Activated CD8-positive, alpha-beta T cell treated with anti-CD3 and anti-CD28 coated beads, Interleukin-2, amount 10 ng/mL, durations not matched to agents 7 days and 5 days (primary cell): ENCODE data around the gene ALK. TPM values are rescaled to one million over a fixed set of nuclear protein-coding genes. Genes with fewer than 3 reads are reported as not detected.

ENCODE experiments used
- ATAC-seq: fragments of 150-1000 bp; cut with Tn5 transposase; one replicate; pipeline ENCODE4 v1.10.0; 2021; ENCODE audit warnings: moderate library complexity
- CTCF ChIA-PET: fragments of 350-600 bp; sonication (Branson Sonifier 250); formaldehyde crosslinking; loops from one replicate; lab custom pipeline; 2021; ENCODE audit warnings: antibody characterized with exemption; lab: Charles Lee
- POLR2A ChIA-PET: fragments of 350-600 bp; sonication (Branson Sonifier 250); formaldehyde crosslinking; loops from one replicate; lab custom pipeline; 2021; ENCODE audit warnings: antibody characterized with exemption; lab: Charles Lee
- DNase-seq: peaks from one replicate; pipeline ENCODE4 v3.0.0-alpha.2; 2020
- H3K27ac Mint-ChIP-seq: one replicate; pipeline ENCODE4 v1.8.0; 2021; ENCODE audit warnings: mild to moderate bottlenecking, mixed read lengths
- H3K27me3 Mint-ChIP-seq: one replicate; pipeline ENCODE4 v1.8.0; 2021; ENCODE audit warnings: low read depth, mixed read lengths
- H3K36me3 Mint-ChIP-seq: one replicate; pipeline ENCODE4 v1.8.0; 2021; ENCODE audit warnings: low read depth, mixed read lengths
- H3K4me1 Mint-ChIP-seq: one replicate; pipeline ENCODE4 v1.8.0; 2021; ENCODE audit warnings: low read depth, mixed read lengths
- H3K4me3 Mint-ChIP-seq: one replicate; pipeline ENCODE4 v1.8.0; 2021; ENCODE audit warnings: mild to moderate bottlenecking, mixed read lengths
- H3K9me3 Mint-ChIP-seq: one replicate; pipeline ENCODE4 v1.8.0; 2022; ENCODE audit warnings: mixed read lengths; ENCODE audit not compliant: insufficient read depth
- total RNA-seq, 2 experiments: library from RNA; stranded (reverse); gene quantifications; one replicate each; pipeline ENCODE4 v1.2.3, GENCODE V29; 2021

Gene ALK
- total RNA-seq, 2 experiments from 2014 or later, result not detected

GRCh38 chr2:29293830-29294438 lies 627.5 kb downstream of the ALK start:
- CTCF ChIA-PET, result no interaction called here

GRCh38 chr2:29290293-29291047 lies 630.9 kb downstream of the ALK start:
- CTCF ChIA-PET, result no interaction called here
- H3K36me3 Mint-ChIP-seq, result no peaks in the 10 kb centered on the region
- H3K27ac Mint-ChIP-seq, result no peak overlapping the region
- peaks cover 3% of the 10 kb centered on the region for H3K27me3 Mint-ChIP-seq
- no peak overlapping the region for H3K4me3 Mint-ChIP-seq
- DNase-seq, result no peak
- no peak for ATAC-seq
- no peaks in the 10 kb centered on the region for H3K9me3 Mint-ChIP-seq
- no peaks in the 10 kb centered on the region for H3K4me1 Mint-ChIP-seq
- POLR2A ChIA-PET, result no interaction called here

More at GRCh38 chr2:29293830-29294438, 627.5 kb downstream of the ALK start:
- no peaks in the 10 kb centered on the region for H3K36me3 Mint-ChIP-seq
- H3K4me3 Mint-ChIP-seq, result no peak overlapping the region
- DNase-seq, result peak; percentile 52
- peaks cover 16% of the 10 kb centered on the region for H3K27me3 Mint-ChIP-seq
- no peak overlapping the region for H3K27ac Mint-ChIP-seq
- H3K4me1 Mint-ChIP-seq, result no peaks in the 10 kb centered on the region
- peak; percentile 51 for ATAC-seq
- H3K9me3 Mint-ChIP-seq, result no peaks in the 10 kb centered on the region
- POLR2A ChIA-PET, result no interaction called here

- Mint-ChIP-seq H3K4me3 (no peak overlapping the region), H3K4me1 (no peaks in the 10 kb centered on the region), H3K36me3 (no peaks in the 10 kb centered on the region), H3K27me3 (no peaks in the 10 kb centered on the region), H3K9me3 (peaks cover 4% of the 10 kb centered on the region), H3K27ac (no peak overlapping the region)
- POLR2A ChIA-PET, result interaction anchor here (0.6 to 0.7 kb wide), 2 partner anchors 52 to 417 kb away, joined by 3 read pairs; no protein-coding TSS in a partner anchor
- CTCF ChIA-PET, result interaction anchor here (0.8 kb wide), 1 partner anchor 41 kb away, joined by 3 read pairs; no protein-coding TSS in a partner anchor
- ATAC-seq (no peak), DNase-seq (no peak)
These were observed 636.7 kb downstream of the ALK start for GRCh38 chr2:29284671-29285070.

GRCh38 chr2:29281916-29282247 lies 639.5 kb downstream of the ALK start:
- ChIA-PET CTCF (no interaction called here), POLR2A (no interaction called here)
- Mint-ChIP-seq H3K36me3 (no peaks in the 10 kb centered on the region), H3K27ac (no peak overlapping the region), H3K27me3 (peaks cover 10% of the 10 kb centered on the region), H3K4me1 (no peaks in the 10 kb centered on the region), H3K4me3 (no peak overlapping the region), H3K9me3 (peaks cover 4% of the 10 kb centered on the region)
- no peak for DNase-seq
- no peak for ATAC-seq

GRCh38 chr2:29281086-29281915 lies 640.1 kb downstream of the ALK start:
- Mint-ChIP-seq H3K9me3 (peaks cover 4% of the 10 kb centered on the region), H3K36me3 (no peaks in the 10 kb centered on the region), H3K27me3 (peaks cover 15% of the 10 kb centered on the region), H3K4me3 (no peak overlapping the region), H3K4me1 (no peaks in the 10 kb centered on the region), H3K27ac (no peak overlapping the region)
- ChIA-PET CTCF (no interaction called here), POLR2A (no interaction called here)
- ATAC-seq, result no peak
- no peak for DNase-seq

- Mint-ChIP-seq H3K36me3 (no peaks in the 10 kb centered on the region), H3K4me1 (no peaks in the 10 kb centered on the region), H3K27me3 (peaks cover 16% of the 10 kb centered on the region), H3K4me3 (no peak overlapping the region), H3K27ac (no peak overlapping the region), H3K9me3 (peaks cover 4% of the 10 kb centered on the region)
- ChIA-PET CTCF (no interaction called here), POLR2A (no interaction called here)
- DNase-seq (no peak), ATAC-seq (no peak)
These were observed 642.4 kb downstream of the ALK start for GRCh38 chr2:29278966-29279365.

- CTCF ChIA-PET, result no interaction called here
- Mint-ChIP-seq H3K9me3 (no peaks in the 10 kb centered on the region), H3K4me1 (no peaks in the 10 kb centered on the region), H3K36me3 (no peaks in the 10 kb centered on the region), H3K4me3 (no peak overlapping the region), H3K27me3 (peaks cover 19% of the 10 kb centered on the region), H3K27ac (no peak overlapping the region)
- no peak for DNase-seq
- ATAC-seq, result no peak
- POLR2A ChIA-PET, result no interaction called here
These were observed 645.2 kb downstream of the ALK start for GRCh38 chr2:29276151-29276550.

GRCh38 chr2:29275186-29275585 lies 646.2 kb downstream of the ALK start:
- ChIA-PET POLR2A (no interaction called here), CTCF (no interaction called here)
- H3K9me3 Mint-ChIP-seq, result no peaks in the 10 kb centered on the region
- DNase-seq (no peak), ATAC-seq (no peak)
- H3K4me1 Mint-ChIP-seq, result no peaks in the 10 kb centered on the region
- no peak overlapping the region for H3K27ac Mint-ChIP-seq
- H3K27me3 Mint-ChIP-seq, result peaks cover 20% of the 10 kb centered on the region
- H3K4me3 Mint-ChIP-seq, result no peak overlapping the region
- H3K36me3 Mint-ChIP-seq, result no peaks in the 10 kb centered on the region

GRCh38 chr2:29273685-29274611 lies 647.4 kb downstream of the ALK start:
- Mint-ChIP-seq H3K4me3 (no peak overlapping the region), H3K9me3 (no peaks in the 10 kb centered on the region), H3K4me1 (no peaks in the 10 kb centered on the region), H3K27ac (no peak overlapping the region), H3K27me3 (peaks cover 19% of the 10 kb centered on the region), H3K36me3 (no peaks in the 10 kb centered on the region)
- ChIA-PET CTCF (no interaction called here), POLR2A (interaction anchor here (0.6 kb wide), 1 partner anchor 520 kb away, joined by 3 read pairs; no protein-coding TSS in a partner anchor)
- no peak for DNase-seq
- ATAC-seq, result no peak

- Mint-ChIP-seq H3K27ac (no peak overlapping the region), H3K9me3 (no peaks in the 10 kb centered on the region), H3K27me3 (peaks cover 19% of the 10 kb centered on the region), H3K36me3 (no peaks in the 10 kb centered on the region), H3K4me1 (no peaks in the 10 kb centered on the region), H3K4me3 (no peak overlapping the region)
- ChIA-PET CTCF (no interaction called here), POLR2A (interaction anchor here (0.6 kb wide), 1 partner anchor 521 kb away, joined by 3 read pairs; no protein-coding TSS in a partner anchor)
- ATAC-seq (no peak), DNase-seq (no peak)
These were observed 648.2 kb downstream of the ALK start for GRCh38 chr2:29273004-29273684.

GRCh38 chr2:29272311-29272710 lies 649.1 kb downstream of the ALK start:
- no peak for DNase-seq
- no peak overlapping the region for H3K4me3 Mint-ChIP-seq
- H3K27ac Mint-ChIP-seq, result no peak overlapping the region
- H3K27me3 Mint-ChIP-seq, result peaks cover 17% of the 10 kb centered on the region
- no peaks in the 10 kb centered on the region for H3K4me1 Mint-ChIP-seq
- no peaks in the 10 kb centered on the region for H3K36me3 Mint-ChIP-seq
- CTCF ChIA-PET, result no interaction called here
- POLR2A ChIA-PET, result no interaction called here
- H3K9me3 Mint-ChIP-seq, result no peaks in the 10 kb centered on the region
- ATAC-seq, result no peak
